ENCODE results near the gene GREM1. TPM values are rescaled to one million over a fixed set of nuclear protein-coding genes. Genes with fewer than 3 reads are reported as not detected.

The GREM1 gene
- total and polyA plus RNA-seq, 2 donors (not counting 3 experiments of a cell fraction or from before 2014, with no cell fraction given), result not detected

DNA sequence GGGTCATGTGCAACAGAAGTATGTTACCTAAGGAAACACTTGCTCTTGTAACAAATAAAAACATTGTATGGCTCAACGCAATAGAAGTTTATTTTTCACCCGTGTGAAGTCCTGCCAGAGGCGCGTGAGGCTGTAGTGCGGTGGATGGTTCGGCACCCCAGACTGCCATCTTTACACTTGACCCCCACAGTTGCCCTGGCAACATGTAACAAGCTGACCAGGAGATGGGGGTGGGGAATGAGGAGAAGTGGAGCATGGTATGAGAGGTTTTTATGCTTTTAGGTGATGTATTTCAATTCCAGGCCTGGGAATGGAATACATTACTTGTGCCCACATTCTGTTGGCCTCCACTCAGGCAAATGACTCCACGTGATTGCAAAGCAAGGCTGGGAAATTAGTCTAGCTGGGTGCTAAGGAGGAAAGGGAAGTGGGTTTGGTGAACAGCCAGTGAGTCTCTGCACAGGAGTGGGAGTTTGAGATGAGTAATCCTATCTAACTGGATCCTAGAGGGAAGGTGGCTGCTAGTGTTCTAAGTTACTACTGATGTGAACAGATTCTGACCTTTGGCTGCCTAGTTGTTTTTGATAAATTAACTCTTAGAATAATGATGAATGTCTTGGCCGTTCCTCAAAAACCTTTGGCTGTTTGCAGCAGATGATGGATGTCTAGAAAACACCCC lies 33.8 kb upstream of the GREM1 start:
- Histone ChIP-seq H3K4me1 (ENCODE audit: control insufficient read depth, extremely low read depth, insufficient read depth, low read length) (peaks cover 2% of the 10 kb centered on the region), H3K27ac (ENCODE audit: insufficient read depth, low read depth, low read length) (no peak overlapping the region), H4K20me1 (replicated peaks; ENCODE audit: control insufficient read depth, extremely low read depth, insufficient read depth, low read length) (no peaks in the 10 kb centered on the region), H3K27me3 (ENCODE audit: control insufficient read depth in 2 of 2, insufficient read depth in 2 of 2, low read length in 2 of 2) (no peaks in the 10 kb centered on the region), H3K79me2 (ENCODE audit: control insufficient read depth, insufficient read depth, low read length) (no peaks in the 10 kb centered on the region), H3K4me2 (ENCODE audit: insufficient read depth, low read length) (no peak overlapping the region), H3K36me3 (ENCODE audit: control insufficient read depth in 2 of 2, extremely low read depth in 1 of 2, insufficient read depth in 2 of 2, low read length in 2 of 2) (no peaks in the 10 kb centered on the region), H3K4me3 (replicated peaks in 1 of 3; ENCODE audit: insufficient read depth in 1 of 3, low read depth in 1 of 3, low read length in 3 of 3) (no peak overlapping the region), H3K9me3 (replicated peaks; ENCODE audit: control insufficient read depth, insufficient read depth, low read length) (no peaks in the 10 kb centered on the region), H3K9me1 (replicated peaks; ENCODE audit: control insufficient read depth, extremely low read depth, insufficient read depth, low read length) (no peaks in the 10 kb centered on the region), H2AFZ (ENCODE audit: low read depth, low read length) (peak overlapping the region; percentile 7), H3K9ac (replicated peaks; ENCODE audit: extremely low read depth, insufficient read depth, low read length) (no peak overlapping the region)
- peak; percentile 4 for FAIRE-seq
- intact Hi-C loops (cut with micrococcal nuclease), result no loop called here
- ChIA-PET CTCF (interaction anchor here (1.0 to 2.6 kb wide), 3 partner anchors 21 to 252 kb away, joined by 3 to 11 read pairs (median 4); no protein-coding TSS in a partner anchor), POLR2A (no interaction called here)
- dilution Hi-C loops (cut with MboI; ENCODE audit: extremely low pct_ligation_motif_present, low sequenced_read_pairs), result loop anchor here (25.0 kb wide), 1 partner anchor 303 kb away; no protein-coding TSS in a partner anchor
- no TSS peak for BruUV-seq (replicated peaks)
- TF ChIP-seq POLR2A (IDR thresholded peaks at IDR 0.05; ENCODE audit: low read depth, low read length) (no peak), FOS (IDR thresholded peaks at IDR 0.05; ENCODE audit: borderline replicate concordance, insufficient read depth, low read length) (peak; percentile 80)
- peak; percentile 9 for DNase-seq (ENCODE audit: low read depth, low spot score)

DNA sequence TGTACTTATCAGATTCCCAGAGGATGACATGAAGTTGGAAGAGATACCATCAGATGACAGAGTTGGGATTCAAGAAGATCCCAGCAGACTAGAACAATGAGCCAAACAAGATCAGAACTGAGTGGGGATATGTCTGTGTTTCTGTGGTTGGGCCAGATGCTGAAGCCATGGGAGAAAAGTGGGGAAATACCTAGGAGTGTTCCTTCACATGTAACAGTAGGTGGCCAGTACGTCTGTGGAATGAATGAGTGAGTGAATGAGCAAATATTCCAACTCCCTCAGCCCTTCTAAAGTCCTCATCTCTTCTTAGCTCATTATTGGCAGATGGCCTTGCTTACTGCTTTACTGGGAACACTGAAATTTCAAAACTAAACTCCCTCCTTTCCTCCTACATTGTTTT lies 32.2 kb upstream of the GREM1 start:
- TF ChIP-seq FOS (IDR thresholded peaks at IDR 0.05; ENCODE audit: borderline replicate concordance, insufficient read depth, low read length), result no peak
- no peak for TF ChIP-seq EZH2 (IDR thresholded peaks at IDR 0.05; ENCODE audit: borderline replicate concordance, low read depth, low read length, severe bottlenecking)
- TF ChIP-seq, protein P1, sequence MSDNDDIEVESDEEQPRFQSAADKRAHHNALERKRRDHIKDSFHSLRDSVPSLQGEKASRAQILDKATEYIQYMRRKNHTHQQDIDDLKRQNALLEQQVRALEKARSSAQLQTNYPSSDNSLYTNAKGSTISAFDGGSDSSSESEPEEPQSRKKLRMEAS (IDR thresholded peaks at IDR 0.05; ENCODE audit: insufficient read depth, insufficient read length), result no peak
- no peak for TF ChIP-seq GATA2 (IDR thresholded peaks at IDR 0.05; ENCODE audit: insufficient read depth, insufficient read length, low read depth, low read length)
- TF ChIP-seq JUN (IDR thresholded peaks at IDR 0.05; ENCODE audit: borderline replicate concordance, insufficient read depth, insufficient read length, low read depth), result no peak
- no peak for TF ChIP-seq POLR2A (IDR thresholded peaks at IDR 0.05; ENCODE audit: low read depth, low read length)
- TF ChIP-seq MYC (IDR thresholded peaks at IDR 0.05; ENCODE audit: low read depth, low read length), result no peak
- TF ChIP-seq, protein P2, sequence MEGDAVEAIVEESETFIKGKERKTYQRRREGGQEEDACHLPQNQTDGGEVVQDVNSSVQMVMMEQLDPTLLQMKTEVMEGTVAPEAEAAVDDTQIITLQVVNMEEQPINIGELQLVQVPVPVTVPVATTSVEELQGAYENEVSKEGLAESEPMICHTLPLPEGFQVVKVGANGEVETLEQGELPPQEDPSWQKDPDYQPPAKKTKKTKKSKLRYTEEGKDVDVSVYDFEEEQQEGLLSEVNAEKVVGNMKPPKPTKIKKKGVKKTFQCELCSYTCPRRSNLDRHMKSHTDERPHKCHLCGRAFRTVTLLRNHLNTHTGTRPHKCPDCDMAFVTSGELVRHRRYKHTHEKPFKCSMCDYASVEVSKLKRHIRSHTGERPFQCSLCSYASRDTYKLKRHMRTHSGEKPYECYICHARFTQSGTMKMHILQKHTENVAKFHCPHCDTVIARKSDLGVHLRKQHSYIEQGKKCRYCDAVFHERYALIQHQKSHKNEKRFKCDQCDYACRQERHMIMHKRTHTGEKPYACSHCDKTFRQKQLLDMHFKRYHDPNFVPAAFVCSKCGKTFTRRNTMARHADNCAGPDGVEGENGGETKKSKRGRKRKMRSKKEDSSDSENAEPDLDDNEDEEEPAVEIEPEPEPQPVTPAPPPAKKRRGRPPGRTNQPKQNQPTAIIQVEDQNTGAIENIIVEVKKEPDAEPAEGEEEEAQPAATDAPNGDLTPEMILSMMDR (IDR thresholded peaks at IDR 0.05; ENCODE audit: extremely low read depth in 1 of 2, insufficient read depth in 1 of 2, low read depth in 1 of 2, low read length in 2 of 2), result no peak
- no peak for TF ChIP-seq POLR2AphosphoS5 (IDR thresholded peaks at IDR 0.05; ENCODE audit: insufficient read depth, low read depth, low read length)
- H3K36me3 ChIP-seq (ENCODE audit: control insufficient read depth in 2 of 2, extremely low read depth in 1 of 2, insufficient read depth in 2 of 2, low read length in 2 of 2), result no peaks in the 10 kb centered on the region
- no peak overlapping the region for H3K9ac ChIP-seq (replicated peaks; ENCODE audit: extremely low read depth, insufficient read depth, low read length)
- H3K4me2 ChIP-seq (ENCODE audit: insufficient read depth, low read length), result no peak overlapping the region
- H2AFZ ChIP-seq (ENCODE audit: low read depth, low read length), result peak overlapping the region; percentile 20
- no peaks in the 10 kb centered on the region for H4K20me1 ChIP-seq (replicated peaks; ENCODE audit: control insufficient read depth, extremely low read depth, insufficient read depth, low read length)
- no peak overlapping the region for H3K27ac ChIP-seq (ENCODE audit: insufficient read depth, low read depth, low read length)
- H3K79me2 ChIP-seq (ENCODE audit: control insufficient read depth, insufficient read depth, low read length), result no peaks in the 10 kb centered on the region
- no peak overlapping the region for H3K4me3 ChIP-seq (replicated peaks in 1 of 3; ENCODE audit: insufficient read depth in 1 of 3, low read depth in 1 of 3, low read length in 3 of 3)
- no peaks in the 10 kb centered on the region for H3K9me1 ChIP-seq (replicated peaks; ENCODE audit: control insufficient read depth, extremely low read depth, insufficient read depth, low read length)
- ChIA-PET POLR2A (interaction anchor here (0.6 kb wide), 1 partner anchor 16 kb away, joined by 4 read pairs; no protein-coding TSS in a partner anchor), CTCF (no interaction called here)
- dilution Hi-C loops (cut with MboI; ENCODE audit: extremely low pct_ligation_motif_present, low sequenced_read_pairs) (loop anchor here (25.0 kb wide), 1 partner anchor 302 kb away; no protein-coding TSS in a partner anchor), intact Hi-C loops (cut with micrococcal nuclease) (no loop called here)
- H3K27me3 ChIP-seq (ENCODE audit: control insufficient read depth in 2 of 2, insufficient read depth in 2 of 2, low read length in 2 of 2), result no peaks in the 10 kb centered on the region
- no peaks in the 10 kb centered on the region for H3K9me3 ChIP-seq (replicated peaks; ENCODE audit: control insufficient read depth, insufficient read depth, low read length)
- FAIRE-seq (no peak), DNase-seq (ENCODE audit: low read depth, low spot score) (no peak)
- peaks cover 2% of the 10 kb centered on the region for H3K4me1 ChIP-seq (ENCODE audit: control insufficient read depth, extremely low read depth, insufficient read depth, low read length)
- no TSS peak for BruUV-seq (replicated peaks)

Data from endothelial cell of umbilical vein (primary cell).